Activated CD4-positive, alpha-beta T cell treated with anti-CD3 and anti-CD28 coated beads, Interleukin-2, Interleukin-6, amounts not matched to agents 100 ng/mL and 50 ng/mL, durations not matched to agents 16 hours and 8 hours (primary cell): ENCODE results near the gene FURIN.
"Not testable (repeated sequence)": the region's sequence is repeated elsewhere in the genome, so short reads cannot be mapped to it uniquely, and the experiment has no call there.

Source experiments
- DNase-seq: peaks from one replicate; pipeline ENCODE4 v3.0.0-alpha.2; 2020

Gene FURIN

GRCh38 chr15:90918034-90918788 is 49.8 kb downstream of the FURIN start:
- DNase-seq: no peak

GRCh38 chr15:90918835-90919234 is 50.4 kb downstream of the FURIN start:
- DNase-seq: no peak

- DNase-seq: no peak
These were observed 53.5 kb downstream of the FURIN start for GRCh38 chr15:90921887-90922286.

GRCh38 chr15:90922712-90923322 is 54.4 kb downstream of the FURIN start:
- DNase-seq: peak; percentile 77

GRCh38 chr15:90924375-90924774 is 56.0 kb downstream of the FURIN start:
- peak; percentile 72 for DNase-seq

DNA sequence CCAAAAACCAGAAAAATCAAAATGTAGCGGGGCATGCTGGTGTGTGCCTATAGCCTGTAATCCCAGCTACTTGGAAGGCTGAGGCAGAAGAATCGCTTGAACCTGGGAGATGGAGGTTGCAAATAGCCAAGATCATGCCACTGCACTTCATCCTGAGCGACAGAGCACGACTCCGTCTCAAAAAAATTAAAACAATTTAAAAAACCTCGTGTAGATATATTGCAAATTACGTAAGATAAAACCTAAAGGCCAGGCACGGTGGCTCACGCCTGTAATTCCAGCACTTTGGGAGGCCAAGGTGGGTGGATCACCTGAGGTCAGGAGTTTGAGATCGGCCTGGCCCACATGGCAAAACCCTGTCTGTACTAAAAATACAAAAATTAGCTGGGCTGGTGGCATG is 58.4 kb downstream of the FURIN start:
- DNase-seq: not testable (repeated sequence)

DNA sequence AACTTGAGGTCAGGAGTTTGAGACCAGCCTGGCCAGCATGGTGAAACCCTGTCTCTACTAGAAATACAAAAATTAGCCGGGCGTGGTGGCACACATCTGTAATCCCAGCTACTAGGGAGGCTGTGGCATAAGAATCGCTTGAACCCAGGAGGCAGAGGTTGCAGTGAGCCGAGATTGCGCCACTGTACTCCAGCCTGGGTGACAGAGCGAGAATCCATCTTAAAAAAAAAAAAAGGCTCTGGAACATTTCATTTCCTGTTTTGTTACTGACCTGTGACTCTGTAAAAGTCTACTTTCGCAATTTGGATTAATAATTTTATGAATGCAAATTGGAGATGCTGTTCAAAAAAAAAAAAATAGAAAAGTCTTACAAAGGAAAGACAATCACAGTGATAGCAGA is 59.7 kb downstream of the FURIN start:
- not testable (repeated sequence) for DNase-seq

GRCh38 chr15:90929246-90930019 is 61.0 kb downstream of the FURIN start:
- DNase-seq: no peak

- DNase-seq: peak; percentile 36
These were observed 62.6 kb downstream of the FURIN start for GRCh38 chr15:90930861-90931574.

- no peak for DNase-seq
These were observed 63.1 kb downstream of the FURIN start for GRCh38 chr15:90931575-90931827.

DNA sequence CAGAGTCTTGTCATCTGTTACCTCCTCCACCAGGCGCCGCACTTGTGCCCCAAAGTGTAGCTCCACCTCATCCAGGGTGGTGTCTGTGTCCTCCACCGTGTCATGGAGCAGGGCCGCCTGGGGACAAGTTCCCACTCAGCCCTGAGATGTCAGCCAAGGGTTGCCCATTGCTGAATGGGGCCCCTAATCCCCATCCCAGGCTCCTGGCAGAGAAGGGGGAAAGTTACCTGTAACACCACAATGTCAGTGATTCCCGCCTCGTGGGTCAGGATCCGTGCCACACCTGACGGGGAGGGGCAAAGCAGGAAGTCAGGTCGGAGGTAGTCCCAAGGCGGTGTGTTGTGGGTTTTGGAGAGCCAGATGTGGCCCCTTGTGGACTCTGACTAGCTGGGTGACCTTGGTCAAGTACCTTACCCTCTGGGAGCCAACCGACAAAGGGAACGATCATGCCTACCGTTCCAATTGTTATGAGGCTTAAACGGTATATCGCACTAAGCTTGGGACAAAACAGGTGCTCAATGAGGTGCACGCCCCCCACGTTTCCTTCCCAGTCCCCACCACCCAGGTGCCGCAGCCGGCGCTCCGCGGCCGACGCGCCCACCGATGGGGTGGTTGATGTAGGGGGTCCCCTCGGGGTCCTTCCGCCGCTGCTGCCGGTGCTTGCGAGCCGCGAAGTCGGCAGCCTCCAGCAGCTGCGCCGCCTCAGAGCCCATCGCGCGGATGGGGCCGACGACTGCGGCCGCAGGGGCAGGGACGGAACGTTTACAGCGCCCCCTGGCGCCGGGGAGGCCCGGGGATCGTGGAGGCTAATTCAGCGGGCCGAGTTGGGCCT is 63.7 kb downstream of the FURIN start, which contains the start of gene HDDC3:
Gene HDDC3, minus strand, starts transcription at position 722 of the 832 bp plus-strand sequence. Its CDS starts 9 bp downstream, at position 713.
- peak; percentile 95 for DNase-seq

DNA sequence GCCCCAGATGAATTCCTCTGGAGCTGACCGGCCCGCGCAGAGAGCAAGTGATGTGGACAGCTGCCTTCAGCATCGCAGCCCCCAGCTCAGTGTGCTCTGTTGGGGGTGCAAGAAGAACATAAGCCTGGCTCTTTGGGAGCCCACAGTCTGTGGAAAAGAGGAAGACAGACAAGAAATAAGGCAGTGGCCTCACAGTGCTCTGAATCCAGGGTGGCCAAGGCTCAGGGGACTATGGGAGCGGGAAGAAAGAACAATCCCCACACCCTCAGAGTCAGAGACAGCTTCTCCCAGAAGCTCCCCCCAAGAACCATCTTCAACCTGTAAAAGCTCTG is 64.2 kb downstream of the FURIN start:
- DNase-seq: no peak
